ENCODE data around the gene NFYC. TPM values are rescaled to one million over a fixed set of nuclear protein-coding genes. Genes with fewer than 3 reads are reported as not detected.
A peak's percentile ranks its signal among the peaks of the same experiment; 100 is the strongest.

NFYC gene
- total and polyA plus RNA-seq, 11 donors: 45.2 to 82.8 (median 66.1) TPM

DNA sequence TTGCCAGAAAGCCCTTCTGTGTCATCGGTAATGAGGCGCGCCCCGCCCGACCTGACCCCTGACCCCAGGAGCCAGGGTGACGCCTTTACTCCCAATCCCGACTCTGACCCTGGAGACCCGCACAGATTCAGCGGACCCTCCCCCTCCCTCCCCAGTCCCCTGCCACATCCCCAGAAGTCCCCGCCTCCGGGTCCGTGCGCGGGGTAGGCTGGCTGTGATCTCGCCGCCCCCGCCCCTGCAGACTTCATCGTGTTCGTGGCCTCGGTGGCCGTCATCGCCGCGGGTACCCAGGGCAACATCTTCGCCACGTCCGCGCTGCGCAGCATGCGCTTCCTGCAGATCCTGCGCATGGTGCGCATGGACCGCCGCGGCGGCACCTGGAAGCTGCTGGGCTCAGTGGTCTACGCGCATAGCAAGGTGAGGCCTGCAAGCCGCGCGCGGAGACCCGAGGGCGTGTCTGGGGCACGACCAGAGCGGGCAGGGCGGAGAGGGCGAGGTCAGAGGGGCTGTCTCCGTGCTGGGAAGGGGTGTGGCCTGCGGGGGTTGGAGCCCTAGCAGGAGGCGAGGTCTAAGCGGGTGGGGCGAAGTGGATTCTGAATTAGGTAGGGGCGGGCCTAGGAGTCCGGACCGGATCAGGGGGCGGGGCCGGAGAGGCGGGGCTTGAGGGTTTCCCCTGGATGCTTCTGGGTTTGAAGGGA lies 126.9 kb downstream of the NFYC start:
- WGBS, 4 donors: 3 to 16% (median 6%) methylated on average over 47 to 59 of the region's 59 CpGs
- TF ChIP-seq POLR2A (IDR thresholded peaks at IDR 0.05): no peak
- TF ChIP-seq, protein P1, sequence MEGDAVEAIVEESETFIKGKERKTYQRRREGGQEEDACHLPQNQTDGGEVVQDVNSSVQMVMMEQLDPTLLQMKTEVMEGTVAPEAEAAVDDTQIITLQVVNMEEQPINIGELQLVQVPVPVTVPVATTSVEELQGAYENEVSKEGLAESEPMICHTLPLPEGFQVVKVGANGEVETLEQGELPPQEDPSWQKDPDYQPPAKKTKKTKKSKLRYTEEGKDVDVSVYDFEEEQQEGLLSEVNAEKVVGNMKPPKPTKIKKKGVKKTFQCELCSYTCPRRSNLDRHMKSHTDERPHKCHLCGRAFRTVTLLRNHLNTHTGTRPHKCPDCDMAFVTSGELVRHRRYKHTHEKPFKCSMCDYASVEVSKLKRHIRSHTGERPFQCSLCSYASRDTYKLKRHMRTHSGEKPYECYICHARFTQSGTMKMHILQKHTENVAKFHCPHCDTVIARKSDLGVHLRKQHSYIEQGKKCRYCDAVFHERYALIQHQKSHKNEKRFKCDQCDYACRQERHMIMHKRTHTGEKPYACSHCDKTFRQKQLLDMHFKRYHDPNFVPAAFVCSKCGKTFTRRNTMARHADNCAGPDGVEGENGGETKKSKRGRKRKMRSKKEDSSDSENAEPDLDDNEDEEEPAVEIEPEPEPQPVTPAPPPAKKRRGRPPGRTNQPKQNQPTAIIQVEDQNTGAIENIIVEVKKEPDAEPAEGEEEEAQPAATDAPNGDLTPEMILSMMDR (IDR thresholded peaks at IDR 0.05): no peak
- peak; percentile 51 to 83 (median 54) for DNase-seq

DNA sequence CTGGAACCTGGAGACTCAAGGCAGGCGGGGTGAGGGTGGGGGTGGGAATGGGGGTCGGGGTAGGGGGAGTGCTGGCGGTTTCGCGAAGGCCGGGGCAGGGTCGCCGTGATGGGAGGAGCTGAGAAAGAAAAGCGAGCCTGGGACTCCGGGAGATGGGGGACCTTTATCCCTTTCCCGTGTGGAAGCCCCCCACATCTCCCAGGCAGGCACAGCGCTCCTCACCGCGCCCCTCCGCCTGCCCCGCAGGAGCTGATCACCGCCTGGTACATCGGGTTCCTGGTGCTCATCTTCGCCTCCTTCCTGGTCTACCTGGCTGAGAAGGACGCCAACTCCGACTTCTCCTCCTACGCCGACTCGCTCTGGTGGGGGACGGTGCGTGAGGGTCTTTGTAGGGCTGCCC lies 127.6 kb downstream of the NFYC start:
- WGBS, 4 donors: 52 to 67% (median 58%) methylated on average over 19 to 26 of the region's 26 CpGs
- no peaks in the 10 kb centered on the region for H3K36me3 ChIP-seq

More for the DNA sequence above, 126.9 kb downstream of the NFYC start:
- no peak overlapping the region for H3K27ac ChIP-seq
- H3K27me3 ChIP-seq: peaks cover 0 to 10% (median 8%) of the 10 kb centered on the region in 9 donors
- H3K9me3 ChIP-seq: no peaks in the 10 kb centered on the region
- intact Hi-C loops (cut with DNase I): no loop called here
- H3K36me3 ChIP-seq: no peaks in the 10 kb centered on the region
- peaks cover 0 to 12% (median 7%) of the 10 kb centered on the region in 12 donors for H3K4me1 ChIP-seq
- H3K4me3 ChIP-seq: peak overlapping the region; percentile 2 to 58 (median 46)
- ATAC-seq: peak; percentile 21 to 84 (median 80)

DNA sequence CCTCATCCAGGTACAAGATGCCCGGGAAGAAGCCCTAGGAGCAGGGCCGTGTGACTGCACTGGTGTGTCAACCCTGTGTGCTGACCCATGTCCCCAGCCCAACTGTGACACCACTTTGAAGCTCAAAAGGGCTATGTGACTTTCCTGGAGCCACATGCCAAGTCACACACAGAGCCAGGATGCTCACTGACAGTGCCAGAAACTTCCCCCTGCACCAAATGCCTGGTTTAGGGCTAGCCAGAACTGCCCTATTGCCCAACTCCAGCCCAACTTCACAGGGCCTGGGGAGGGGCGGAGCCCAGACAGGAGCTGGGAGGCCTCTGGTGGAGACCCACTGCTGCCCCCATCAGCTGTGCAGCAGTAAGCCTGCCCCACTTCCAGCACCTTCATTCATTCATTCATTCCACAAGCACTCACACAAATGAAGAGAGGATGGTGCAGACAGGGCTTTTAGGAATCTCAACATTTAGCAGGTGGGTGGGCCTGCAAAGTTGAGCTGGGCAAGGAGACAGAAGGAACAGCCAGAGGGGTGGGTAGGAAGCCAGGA lies 128.8 kb downstream of the NFYC start:
- no peak for ATAC-seq
- no peak for DNase-seq
- TF ChIP-seq POLR2A (IDR thresholded peaks at IDR 0.05): no peak
- TF ChIP-seq, protein P1 (IDR thresholded peaks at IDR 0.05): no peak
- intact Hi-C loops (cut with DNase I): no loop called here
- Histone ChIP-seq H3K27ac (no peak overlapping the region), H3K36me3 (no peaks in the 10 kb centered on the region), H3K4me3 (no peak overlapping the region), H3K9me3 (no peaks in the 10 kb centered on the region), H3K27me3 (peaks cover 0 to 10% (median 8%) of the 10 kb centered on the region in 9 donors), H3K4me1 (peaks cover 0 to 16% (median 7%) of the 10 kb centered on the region in 12 donors)
- 92 to 100% (median 97%) methylated on average over 3 of the region's 3 CpGs; no CpG with 5 or more reads in 1 of the 4 donors for WGBS, 4 donors

More for the DNA sequence above, 127.6 kb downstream of the NFYC start:
- Histone ChIP-seq H3K4me3 (no peak overlapping the region), H3K9me3 (no peaks in the 10 kb centered on the region), H3K27ac (no peak overlapping the region), H3K27me3 (peaks cover 0 to 10% (median 8%) of the 10 kb centered on the region in 9 donors), H3K4me1 (peaks cover 0 to 12% (median 7%) of the 10 kb centered on the region in 12 donors)
- TF ChIP-seq, protein P1 (IDR thresholded peaks at IDR 0.05): no peak
- no peak for TF ChIP-seq POLR2A (IDR thresholded peaks at IDR 0.05)
- intact Hi-C loops (cut with DNase I): no loop called here
- DNase-seq (no peak), ATAC-seq (no peak)

MicroRNA genes within 50 kb of the gene (microRNA counts, 767-probe panel; counts per million panel counts)
- 3,871 to 4,035 counts per million in 2 donors for microRNA hsa-miR-30c-5p
- 3,130 to 3,481 counts per million in 2 donors for microRNA hsa-miR-30e-5p

Small RNA genes lying within 50 kb of the gene (microRNA-seq; reads per million reads assigned to microRNA genes)
- gene MIR30C1 (130 to 209 (median 164) reads per million in 4 donors), gene MIR30E (8,398 to 25,707 (median 16,198) reads per million in 4 donors)

Other genes starting within 250 kb of the NFYC start
- 1 to 10 TPM in 5 of 9 donors, under 1 TPM in 4; 0.44 to 2.6 (median 1.1) TPM for gene ZFP69B, start 241.2 kb upstream of the NFYC start, total RNA-seq
- 1 to 10 TPM in 1 of 2 donors, under 1 TPM in 1; 0.42 to 1.5 TPM for gene ZFP69B, start 241.2 kb upstream of the NFYC start, polyA plus RNA-seq
- gene ZFP69, start 214.4 kb upstream of the NFYC start, total RNA-seq: 1 to 10 TPM in 8 of 9 donors, under 1 TPM in 1; 0.75 to 3.1 (median 2.0) TPM
- gene ZFP69, start 214.4 kb upstream of the NFYC start, polyA plus RNA-seq: 1 to 10 TPM; 1.4 to 1.7 TPM
- gene EXO5, start 182.9 kb upstream of the NFYC start, total RNA-seq: 1 to 10 TPM; 2.7 to 6.4 (median 5.1) TPM
- 1 to 10 TPM; 1.7 to 5.1 TPM for gene EXO5, start 182.9 kb upstream of the NFYC start, polyA plus RNA-seq
- gene ZNF684, start 160.1 kb upstream of the NFYC start, total RNA-seq: 10 to 100 TPM in 2 of 9 donors, 1 to 10 TPM in 7; 5.2 to 12.1 (median 8.5) TPM
- gene ZNF684, start 160.1 kb upstream of the NFYC start, polyA plus RNA-seq: 1 to 10 TPM; 4.5 to 6.2 TPM
- 1 to 10 TPM in 5 of 9 donors, under 1 TPM in 4; 0.56 to 3.0 (median 1.1) TPM for gene RIMS3, start 26.0 kb upstream of the NFYC start, total RNA-seq
- under 1 TPM; 0.23 to 0.30 TPM for gene RIMS3, start 26.0 kb upstream of the NFYC start, polyA plus RNA-seq
- 1 to 10 TPM; 1.3 to 4.4 (median 2.2) TPM for gene KCNQ4, start 92.1 kb downstream of the NFYC start, total RNA-seq
- 1 to 10 TPM; 1.3 to 1.8 TPM for gene KCNQ4, start 92.1 kb downstream of the NFYC start, polyA plus RNA-seq
- 10 to 100 TPM; 23.7 to 49.5 (median 34.3) TPM for gene CITED4, start 170.7 kb downstream of the NFYC start, total RNA-seq
- 10 to 100 TPM in 1 of 2 donors, 1 to 10 TPM in 1; 3.2 to 19.1 TPM for gene CITED4, start 170.7 kb downstream of the NFYC start, polyA plus RNA-seq

Data from heart left ventricle (tissue), 16 donors.